GM23338 (cell line): ENCODE results near the gene SNTB2. TPM values are rescaled to one million over a fixed set of nuclear protein-coding genes. Genes with fewer than 3 reads are reported as not detected.

Source experiments
- ATAC-seq: fragments of 200-7000 bp; cut with Tn5 transposase; 3 replicates; pipeline ENCODE4 v1.9.1; 2020
- DNase-seq: peaks from one replicate; pipeline ENCODE4 v3.0.0-alpha.2; 2015; ENCODE audit warnings: low spot score
- H2AFZ ChIP-seq: fragments of 200-600 bp; sonication (generic); 2 replicates; pipeline ENCODE4 v1.8.0; 2016; ENCODE audit warnings: antibody characterized with exemption, mild to moderate bottlenecking, moderate library complexity
- H3F3A ChIP-seq: fragments of 200-600 bp; sonication (generic); replicated peaks from 2 replicates; pipeline ENCODE4 v1.8.0; 2017; ENCODE audit warnings: antibody characterized with exemption, mixed run types, low read depth
- H3K27ac ChIP-seq: fragments of 200-600 bp; sonication (generic); 2 replicates; pipeline ENCODE4 v1.6.1; 2016; ENCODE audit warnings: low read depth
- H3K27me3 ChIP-seq: fragments of 200-600 bp; sonication (generic); 2 replicates; pipeline ENCODE4 v1.8.0; 2016; ENCODE audit warnings: mild to moderate bottlenecking, mixed run types, moderate library complexity; ENCODE audit not compliant: insufficient read depth
- H3K36me3 ChIP-seq: fragments of 200-600 bp; sonication (generic); 2 replicates; pipeline ENCODE4 v1.8.0; 2016; ENCODE audit warnings: mild to moderate bottlenecking; ENCODE audit not compliant: insufficient read depth
- H3K4me1 ChIP-seq: fragments of 200-600 bp; sonication (generic); 2 replicates; pipeline ENCODE4 v1.8.0; 2016; ENCODE audit warnings: mild to moderate bottlenecking, moderate library complexity; ENCODE audit not compliant: insufficient read depth
- H3K4me2 ChIP-seq: fragments of 200-600 bp; sonication (generic); 2 replicates; pipeline ENCODE4 v1.7.1; 2017; ENCODE audit warnings: mixed run types
- H3K4me3 ChIP-seq: fragments of 200-600 bp; sonication (generic); 2 replicates; pipeline ENCODE4 v1.6.1; 2016; ENCODE audit warnings: mixed run types
- H3K79me2 ChIP-seq: fragments of 200-600 bp; sonication (generic); replicated peaks from 2 replicates; pipeline ENCODE4 v1.8.0; 2017; ENCODE audit warnings: mild to moderate bottlenecking; ENCODE audit not compliant: insufficient read depth
- H3K9me2 ChIP-seq: fragments of 200-600 bp; sonication (generic); 2 replicates; pipeline ENCODE4 v1.8.0; 2017; ENCODE audit not compliant: insufficient read depth
- H4K20me1 ChIP-seq: fragments of 200-600 bp; sonication (generic); replicated peaks from 2 replicates; pipeline ENCODE4 v1.8.0; 2017; ENCODE audit warnings: mild to moderate bottlenecking; ENCODE audit not compliant: insufficient read depth
- H3K27ac Mint-ChIP-seq: 2 replicates; pipeline ENCODE4 v1.8.0; 2020; ENCODE audit warnings: inconsistent platforms, mild to moderate bottlenecking, moderate library complexity, mixed read lengths
- H3K27me3 Mint-ChIP-seq: 3 replicates; pipeline ENCODE4 v1.8.0; 2022; ENCODE audit warnings: low read depth, mild to moderate bottlenecking, moderate library complexity, mixed read lengths, inconsistent platforms; ENCODE audit not compliant: insufficient read depth, poor library complexity
- H3K36me3 Mint-ChIP-seq: 3 replicates; pipeline ENCODE4 v1.8.0; 2021; ENCODE audit warnings: low read depth, mild to moderate bottlenecking, inconsistent platforms, moderate library complexity, mixed read lengths
- H3K4me1 Mint-ChIP-seq: 3 replicates; pipeline ENCODE4 v1.8.0; 2020; ENCODE audit warnings: mild to moderate bottlenecking, inconsistent platforms, mixed read lengths
- H3K4me3 Mint-ChIP-seq: 3 replicates; pipeline ENCODE4 v1.8.0; 2021; ENCODE audit warnings: moderate library complexity, mild to moderate bottlenecking, inconsistent platforms, mixed read lengths
- H3K9me3 Mint-ChIP-seq: 3 replicates; pipeline ENCODE4 v1.8.0; 2020; ENCODE audit warnings: moderate library complexity, mild to moderate bottlenecking, inconsistent platforms, mixed read lengths
- CREB1 ChIP-seq: fragments of 250-450 bp; sonication (Bioruptor Pico); IDR thresholded peaks from 2 replicates; pipeline ENCODE4 v1.5.0; 2020; ENCODE audit warnings: low read depth, mild to moderate bottlenecking, moderate library complexity
- EZH2 ChIP-seq: fragments of 200-600 bp; sonication (generic); IDR thresholded peaks from one replicate; pipeline ENCODE4 v1.8.0; 2017; ENCODE audit warnings: antibody characterized with exemption, mild to moderate bottlenecking, low read depth; ENCODE audit not compliant: unreplicated experiment
- EZH2phosphoT487 ChIP-seq: fragments of 200-600 bp; sonication (generic); IDR thresholded peaks from one replicate; pipeline ENCODE4 v1.8.1; 2018; ENCODE audit warnings: antibody characterized with exemption; ENCODE audit not compliant: unreplicated experiment
- JUNB ChIP-seq: IDR thresholded peaks from one replicate; pipeline ENCODE4 v1.6.1; 2016; ENCODE audit warnings: antibody characterized with exemption; ENCODE audit not compliant: unreplicated experiment
- POLR2AphosphoS5 ChIP-seq: IDR thresholded peaks from 2 replicates; pipeline ENCODE4 v1.6.1; 2016; ENCODE audit warnings: antibody characterized with exemption, low read depth
- STAT1 ChIP-seq: IDR thresholded peaks from one replicate; pipeline ENCODE4 v1.6.1; 2016; ENCODE audit warnings: antibody characterized with exemption; ENCODE audit not compliant: unreplicated experiment
- ZNF331 ChIP-seq: fragments of 250-450 bp; sonication (Bioruptor Pico); IDR thresholded peaks from 2 replicates; pipeline ENCODE4 v1.5.0; 2020; ENCODE audit warnings: low read depth, mild to moderate bottlenecking, moderate library complexity
- polyA plus RNA-seq: library from polyadenylated mRNA; unstranded; fragments of >200 nt; fragmentation: Nextera tagmentation; extraction: Ambion mirVana; gene quantifications from 2 replicates; pipeline ENCODE4 v1.2.1, GENCODE V29; 2016
- total RNA-seq: library from RNA; depleted of rRNA; stranded (reverse); fragments of >200 nt; shearing (Covaris generic); gene quantifications from 2 replicates; pipeline ENCODE4 v1.2.3, GENCODE V29; 2014
- TF ChIP-seq, protein P1 (sequence below): IDR thresholded peaks from 2 replicates; pipeline ENCODE4 v1.6.1; 2016; ENCODE audit warnings: antibody characterized with exemption
- TF ChIP-seq, protein P2 (sequence below), 2 experiments: fragments of 200-600 bp in 1 of 2; sonication (generic) in 1 of 2; conservative IDR thresholded peaks; 2 replicates each; pipeline versions ENCODE4 v1.5.1 to v1.6.1; 2016 to 2017; ENCODE audit warnings: antibody characterized with exemption in 2 of 2, low read depth in 2 of 2, mild to moderate bottlenecking in 2 of 2, moderate library complexity in 1 of 2

SNTB2 gene
- total and polyA plus RNA-seq, 2 experiments from 2014 or later, result 4.8 to 42.7 TPM

DNA sequence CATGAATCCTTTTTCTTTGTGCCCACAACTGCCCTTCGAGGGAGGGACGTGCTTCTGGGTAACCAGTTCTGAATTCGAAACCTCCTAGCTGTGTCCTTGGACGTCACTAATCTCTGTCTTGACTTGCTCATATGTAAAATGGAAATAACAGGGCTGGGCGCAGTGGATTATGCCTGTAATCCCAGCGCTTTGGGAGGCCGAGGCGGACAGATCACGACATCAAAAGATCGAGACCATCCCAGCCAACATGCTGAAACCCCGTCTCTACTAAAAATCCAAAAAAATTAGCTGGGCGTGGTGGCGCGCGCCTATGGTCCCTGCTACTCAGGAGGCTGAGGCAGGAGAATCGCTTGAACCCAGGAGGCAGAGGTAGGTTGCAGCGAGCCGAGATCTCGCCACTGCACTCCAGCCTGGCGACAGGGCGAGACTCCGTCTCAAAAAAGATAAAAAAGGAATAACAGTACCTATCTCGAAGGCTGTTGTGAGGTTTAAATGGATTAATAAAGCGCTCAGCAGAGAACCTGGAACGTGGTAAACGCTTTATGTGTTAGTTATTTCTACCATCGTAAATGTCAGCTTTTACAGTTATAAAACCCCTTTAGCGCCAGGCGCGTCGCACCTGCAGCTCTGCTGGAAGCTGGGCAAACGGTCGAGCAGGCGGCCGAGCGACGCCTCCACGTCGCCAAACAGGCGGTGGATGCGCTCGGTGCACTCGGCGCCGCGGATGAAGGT, 151.8 kb downstream of the SNTB2 start:
- Mint-ChIP-seq H3K27me3 (peaks cover 17% of the 10 kb centered on the region), H3K9me3 (no peaks in the 10 kb centered on the region; the same call in 2 of the 3 replicates), H3K4me3 (peak overlapping the region; percentile 99), H3K4me1 (peaks cover 22% of the 10 kb centered on the region), H3K36me3 (peaks cover 82% of the 10 kb centered on the region), H3K27ac (peak overlapping the region; percentile 88)
- Histone ChIP-seq H3K4me1 (peaks cover 15% of the 10 kb centered on the region; the same call in 1 of the 2 replicates), H3K4me2 (peak overlapping the region; percentile 92), H3K79me2 (peaks cover 55% of the 10 kb centered on the region), H4K20me1 (peaks cover 15% of the 10 kb centered on the region; the same call in 1 of the 2 replicates), H3K9me2 (no peaks in the 10 kb centered on the region), H3K27me3 (no peaks in the 10 kb centered on the region), H2AFZ (peak overlapping the region; percentile 73), H3F3A (peaks cover 32% of the 10 kb centered on the region; the same call in 1 of the 2 replicates), H3K27ac (peak overlapping the region; percentile 67), H3K36me3 (peaks cover 47% of the 10 kb centered on the region), H3K4me3 (peak overlapping the region; percentile 99)
- no peak for DNase-seq
- ATAC-seq, result no peak
- TF ChIP-seq POLR2AphosphoS5, result no peak
- no peak for TF ChIP-seq CREB1 (CRISPR knock-in tag)
- no peak for TF ChIP-seq ZNF331
- no peak for TF ChIP-seq JUNB
- TF ChIP-seq EZH2phosphoT487, result no peak

DNA sequence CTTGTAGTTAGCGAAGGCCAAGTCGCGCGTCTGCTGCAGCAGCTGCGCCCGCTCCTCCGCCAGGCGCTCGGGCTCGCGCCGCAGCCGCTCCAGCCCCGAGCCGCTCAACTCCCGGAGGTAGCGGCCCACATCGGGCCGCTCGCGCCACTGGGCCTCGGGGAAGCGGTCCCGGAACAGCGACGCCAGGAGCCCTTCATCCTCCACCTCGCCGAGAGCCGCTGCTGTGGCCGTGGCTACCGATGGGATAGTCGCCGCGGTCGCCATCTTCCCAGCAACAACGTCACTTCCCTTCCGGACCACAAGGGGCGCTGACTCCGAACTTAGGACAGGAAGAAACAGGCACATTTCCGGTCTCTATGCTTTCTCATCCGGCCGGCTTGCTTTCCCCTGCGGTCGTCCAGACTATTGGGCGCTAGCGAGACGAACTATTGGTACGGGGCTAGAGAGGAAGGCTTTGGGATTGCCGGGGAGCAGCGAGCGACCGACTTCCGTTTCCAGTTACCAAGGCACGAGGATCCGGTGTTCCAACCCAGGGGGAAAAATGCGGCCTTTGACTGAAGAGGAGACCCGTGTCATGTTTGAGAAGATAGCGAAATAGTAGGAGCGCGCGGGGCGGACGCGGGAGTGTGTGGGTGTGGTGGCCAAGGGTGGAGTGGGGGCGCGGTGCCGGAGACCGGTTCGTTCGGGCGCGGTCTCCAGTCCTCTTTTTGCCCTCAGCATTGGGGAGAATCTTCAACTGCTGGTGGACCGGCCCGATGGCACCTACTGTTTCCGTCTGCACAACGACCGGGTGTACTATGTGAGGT, 152.5 kb downstream of the SNTB2 start, which contains the start of the genes COG8 and NIP7:
TSS of gene COG8 (minus strand) at position 276 of the 806 bp plus-strand sequence. CDS start at position 264, 12 bp downstream.
TSS of gene NIP7 (plus strand) at position 484 of the 806 bp plus-strand sequence. CDS start at position 542, 58 bp downstream.
- Histone ChIP-seq H3K27ac (peak within 1 kb of the TSS; percentile 92), H3K27me3 (no peaks in the 10 kb centered on the region), H3F3A (peaks cover 32% of the 10 kb centered on the region; the same call in 1 of the 2 replicates), H4K20me1 (0 out of 2 replicates have a peak, but pooled peaks cover 11% of the 10 kb centered on the region), H3K9me2 (no peaks in the 10 kb centered on the region), H3K79me2 (peaks cover 52% of the 10 kb centered on the region), H3K4me2 (peak within 1 kb of the TSS; percentile 100), H3K4me3 (peak within 1 kb of the TSS; percentile 99), H3K36me3 (peaks cover 44% of the 10 kb centered on the region), H2AFZ (peak within 1 kb of the TSS; percentile 73), H3K4me1 (peaks cover 15% of the 10 kb centered on the region; the same call in 1 of the 2 replicates)
- ATAC-seq (peak; percentile 98), DNase-seq (peak; percentile 100)
- Mint-ChIP-seq H3K4me3 (peak within 1 kb of the TSS; percentile 99), H3K36me3 (peaks cover 81% of the 10 kb centered on the region), H3K27ac (peak within 1 kb of the TSS; percentile 99), H3K4me1 (peaks cover 22% of the 10 kb centered on the region), H3K9me3 (no peaks in the 10 kb centered on the region; the same call in 2 of the 3 replicates), H3K27me3 (peaks cover 17% of the 10 kb centered on the region)
- peak; percentile 94 for TF ChIP-seq POLR2AphosphoS5
- TF ChIP-seq STAT1, result no peak
- no peak for TF ChIP-seq EZH2
- TF ChIP-seq, protein P1, sequence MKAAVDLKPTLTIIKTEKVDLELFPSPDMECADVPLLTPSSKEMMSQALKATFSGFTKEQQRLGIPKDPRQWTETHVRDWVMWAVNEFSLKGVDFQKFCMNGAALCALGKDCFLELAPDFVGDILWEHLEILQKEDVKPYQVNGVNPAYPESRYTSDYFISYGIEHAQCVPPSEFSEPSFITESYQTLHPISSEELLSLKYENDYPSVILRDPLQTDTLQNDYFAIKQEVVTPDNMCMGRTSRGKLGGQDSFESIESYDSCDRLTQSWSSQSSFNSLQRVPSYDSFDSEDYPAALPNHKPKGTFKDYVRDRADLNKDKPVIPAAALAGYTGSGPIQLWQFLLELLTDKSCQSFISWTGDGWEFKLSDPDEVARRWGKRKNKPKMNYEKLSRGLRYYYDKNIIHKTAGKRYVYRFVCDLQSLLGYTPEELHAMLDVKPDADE, result peak; percentile 93
- TF ChIP-seq, protein P2, sequence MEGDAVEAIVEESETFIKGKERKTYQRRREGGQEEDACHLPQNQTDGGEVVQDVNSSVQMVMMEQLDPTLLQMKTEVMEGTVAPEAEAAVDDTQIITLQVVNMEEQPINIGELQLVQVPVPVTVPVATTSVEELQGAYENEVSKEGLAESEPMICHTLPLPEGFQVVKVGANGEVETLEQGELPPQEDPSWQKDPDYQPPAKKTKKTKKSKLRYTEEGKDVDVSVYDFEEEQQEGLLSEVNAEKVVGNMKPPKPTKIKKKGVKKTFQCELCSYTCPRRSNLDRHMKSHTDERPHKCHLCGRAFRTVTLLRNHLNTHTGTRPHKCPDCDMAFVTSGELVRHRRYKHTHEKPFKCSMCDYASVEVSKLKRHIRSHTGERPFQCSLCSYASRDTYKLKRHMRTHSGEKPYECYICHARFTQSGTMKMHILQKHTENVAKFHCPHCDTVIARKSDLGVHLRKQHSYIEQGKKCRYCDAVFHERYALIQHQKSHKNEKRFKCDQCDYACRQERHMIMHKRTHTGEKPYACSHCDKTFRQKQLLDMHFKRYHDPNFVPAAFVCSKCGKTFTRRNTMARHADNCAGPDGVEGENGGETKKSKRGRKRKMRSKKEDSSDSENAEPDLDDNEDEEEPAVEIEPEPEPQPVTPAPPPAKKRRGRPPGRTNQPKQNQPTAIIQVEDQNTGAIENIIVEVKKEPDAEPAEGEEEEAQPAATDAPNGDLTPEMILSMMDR (conservative IDR thresholded peaks at IDR 0.05; ENCODE audit: low read depth in 2 of 2), result peak; percentile 63 to 75
- TF ChIP-seq JUNB, result peak; percentile 13
- TF ChIP-seq CREB1 (CRISPR knock-in tag), result peak; percentile 88
